NCI-H748 (cell line): Measurements from ENCODE around the gene GPSM1.
"Not testable (repeated sequence)": the region's sequence is repeated elsewhere in the genome, so short reads cannot be mapped to it uniquely, and the experiment has no call there.

Source experiments
- DNase-seq: peaks from one replicate; lab custom pipeline; 2025; ENCODE audit not compliant: unreplicated experiment; lab: John Stamatoyannopoulos, UW

GPSM1 gene

GRCh38 chr9:136392538-136393449 is 65.5 kb downstream of the GPSM1 start:
- DNase-seq = no peak

GRCh38 chr9:136393531-136393930 is 66.2 kb downstream of the GPSM1 start:
- no peak for DNase-seq

DNA sequence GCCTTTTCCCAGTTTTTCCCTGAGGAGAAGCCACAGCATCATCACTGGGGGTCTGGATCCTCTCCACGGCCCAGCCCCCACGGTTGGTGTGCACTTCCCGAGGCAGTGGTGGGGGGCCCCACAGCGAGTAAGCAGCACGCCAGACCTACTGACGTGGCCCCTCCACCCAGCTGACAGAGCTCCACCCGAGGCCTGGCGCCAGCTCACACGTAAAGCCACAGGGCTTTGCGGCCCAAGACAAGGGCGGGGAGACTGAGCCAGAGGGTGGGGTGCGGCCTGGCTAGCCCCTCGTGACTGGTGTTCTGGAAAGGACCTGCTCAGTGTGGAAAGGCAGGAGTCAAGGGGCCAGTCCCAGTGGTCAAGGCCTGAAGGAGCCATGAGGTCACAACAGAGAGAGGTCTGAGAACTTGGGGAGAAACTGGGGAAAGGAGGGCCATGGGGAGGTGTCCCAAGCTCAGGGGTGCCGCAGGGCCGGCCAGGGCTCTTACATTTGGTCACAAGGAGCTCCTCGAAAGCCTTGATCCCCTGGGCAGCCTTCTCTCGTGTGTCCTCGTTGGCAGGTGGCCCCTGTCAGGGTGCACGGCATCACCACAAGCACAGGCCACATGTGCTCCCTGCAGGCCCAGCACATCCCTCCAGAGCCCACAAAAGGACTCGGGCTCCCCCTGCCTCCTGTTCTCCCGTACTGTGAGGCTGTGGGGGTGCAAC is 67.1 kb downstream of the GPSM1 start:
- DNase-seq = no peak

- no peak for DNase-seq
Observed at GRCh38 chr9:136395020-136395340, 67.6 kb downstream of the GPSM1 start.

DNA sequence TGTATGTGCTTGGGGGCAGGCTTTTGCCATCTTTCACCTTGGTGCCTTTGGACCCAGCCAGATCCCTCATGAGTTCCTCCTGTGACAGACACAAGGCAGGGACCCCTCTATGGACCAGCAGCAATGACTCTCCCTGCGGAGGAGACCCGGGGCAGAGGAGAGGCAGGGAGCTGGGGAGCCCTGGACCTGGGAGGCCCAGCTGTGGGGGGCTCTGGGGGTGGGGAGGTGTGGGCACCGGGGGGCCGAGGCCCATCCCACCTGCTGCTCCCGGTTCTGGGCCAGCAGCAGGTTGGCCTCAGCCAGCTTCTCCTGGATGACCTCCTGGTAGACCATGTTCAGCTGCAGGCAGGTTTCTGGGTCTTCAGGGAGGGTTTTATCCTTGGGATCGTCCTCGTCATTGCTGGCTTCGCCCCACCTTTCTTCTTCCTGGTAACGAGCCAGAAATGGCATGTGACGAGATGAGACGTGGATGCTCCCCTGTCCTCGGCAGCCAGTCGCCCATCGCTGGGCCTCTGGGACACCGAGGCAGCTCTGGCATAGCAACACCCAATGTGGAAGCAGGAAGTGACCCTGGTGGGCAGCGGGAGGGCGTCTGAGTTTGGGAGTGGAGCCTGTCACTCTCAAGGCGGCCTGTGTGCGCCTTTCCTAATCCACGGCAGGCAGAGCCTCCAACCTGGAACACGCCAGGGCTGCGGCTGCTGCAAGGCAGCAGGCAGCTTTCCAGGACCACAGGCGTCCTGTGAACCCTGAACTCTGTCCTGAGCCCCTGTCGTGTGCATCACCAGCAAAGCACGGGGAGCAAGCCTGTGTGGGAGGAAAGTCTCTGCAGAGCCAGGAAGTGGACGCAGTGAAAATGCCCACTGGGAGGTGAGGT is 68.2 kb downstream of the GPSM1 start:
- no peak for DNase-seq

- no peak for DNase-seq
Observed at GRCh38 chr9:136396219-136396515, 68.8 kb downstream of the GPSM1 start.

GRCh38 chr9:136397643-136398042 is 70.3 kb downstream of the GPSM1 start:
- no peak for DNase-seq

- no peak for DNase-seq
Observed at GRCh38 chr9:136398286-136398685, 70.9 kb downstream of the GPSM1 start.

- DNase-seq = peak; percentile 31
Observed at GRCh38 chr9:136399176-136400037, 72.1 kb downstream of the GPSM1 start.

DNA sequence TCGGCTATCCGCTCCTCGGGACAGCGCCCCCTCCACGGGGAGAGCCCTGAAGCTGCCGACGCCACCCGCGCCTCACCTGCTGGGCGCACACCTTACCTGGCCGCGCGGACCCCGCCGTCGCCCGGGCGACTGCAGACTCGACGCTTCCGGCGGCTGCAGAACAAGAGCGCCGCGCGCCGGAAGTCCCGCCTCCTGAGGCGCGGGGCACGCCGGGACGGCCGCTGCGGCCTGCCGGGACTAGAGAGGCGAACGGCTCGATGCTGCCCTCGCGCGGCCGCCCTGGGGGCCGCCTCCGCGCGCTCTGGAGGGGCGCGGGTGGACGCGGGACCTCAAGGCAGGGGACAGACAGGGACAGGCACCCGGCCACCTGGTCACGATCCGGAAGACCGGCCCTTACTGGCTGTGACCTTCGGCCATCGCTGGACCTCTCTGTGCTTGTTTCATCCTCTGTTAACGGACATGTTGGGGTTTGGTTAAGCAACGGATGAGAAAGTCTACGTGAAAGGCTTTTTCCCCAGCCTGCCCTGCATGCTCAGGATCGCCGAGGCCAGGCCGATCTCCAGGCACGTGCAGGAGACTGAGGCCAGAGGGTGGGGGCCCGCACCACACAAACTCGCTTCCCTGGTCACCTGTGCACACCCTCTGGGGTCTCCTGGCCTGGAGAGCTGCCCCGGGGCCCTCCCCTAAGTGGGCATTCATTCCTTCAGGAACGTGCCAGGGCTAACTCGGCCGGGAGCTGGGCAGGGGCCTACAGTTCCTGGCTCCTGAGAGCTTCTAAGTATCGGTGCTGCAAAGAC is 72.9 kb downstream of the GPSM1 start, which contains the start of gene SNAPC4:
TSS of gene SNAPC4 (minus strand) at position 133 of the 797 bp plus-strand sequence. CDS start 1,742 bp downstream, outside the sequence.
- peak; percentile 94 for DNase-seq

- no peak for DNase-seq
Observed at GRCh38 chr9:136401173-136401922, 74.0 kb downstream of the GPSM1 start.

- DNase-seq = no peak
Observed at GRCh38 chr9:136402067-136402466, 74.7 kb downstream of the GPSM1 start.

DNA sequence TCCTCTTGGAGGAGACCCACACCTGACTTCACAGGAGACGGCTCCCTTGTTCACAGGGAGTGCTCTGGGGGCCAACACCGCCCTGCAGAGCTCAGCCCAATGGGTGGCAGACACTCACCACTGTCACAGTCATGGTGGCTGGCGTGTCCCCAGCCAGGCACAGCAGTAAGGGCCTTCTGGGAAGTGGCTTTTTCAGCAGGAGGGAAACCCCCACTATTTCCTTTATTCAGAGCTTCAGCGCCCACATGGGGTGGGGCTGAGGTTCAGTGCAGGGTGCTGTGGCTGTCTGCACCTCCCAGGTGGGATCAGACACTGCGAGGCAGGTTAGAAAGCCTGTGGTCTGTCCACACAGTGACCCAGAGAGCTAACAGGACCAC is 76.2 kb downstream of the GPSM1 start:
- DNase-seq = no peak

GRCh38 chr9:136403915-136404800 is 76.8 kb downstream of the GPSM1 start:
- no peak for DNase-seq

GRCh38 chr9:136404801-136405136 is 77.4 kb downstream of the GPSM1 start:
- no peak for DNase-seq

DNA sequence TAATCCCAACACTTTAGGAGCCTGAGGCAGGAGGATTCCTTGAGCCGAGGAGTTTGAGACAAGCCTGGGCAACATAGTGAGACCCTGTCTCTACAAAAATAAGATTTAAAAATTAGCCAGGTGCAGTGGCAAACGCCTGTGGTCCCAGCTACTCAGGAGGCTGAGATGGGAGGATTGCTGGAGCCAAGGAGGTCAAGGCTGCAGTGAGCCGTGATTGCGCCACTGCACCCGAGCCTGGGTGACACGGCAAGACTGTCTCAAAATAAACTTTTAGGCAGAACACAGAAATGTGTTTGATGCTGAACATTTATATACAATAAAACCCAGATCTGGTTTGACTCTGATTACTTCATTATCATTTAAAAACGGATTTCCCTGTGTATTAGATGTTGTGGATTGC is 78.1 kb downstream of the GPSM1 start:
- DNase-seq = no peak

- not testable (repeated sequence) for DNase-seq
Observed at GRCh38 chr9:136405904-136406303, 78.6 kb downstream of the GPSM1 start.

DNA sequence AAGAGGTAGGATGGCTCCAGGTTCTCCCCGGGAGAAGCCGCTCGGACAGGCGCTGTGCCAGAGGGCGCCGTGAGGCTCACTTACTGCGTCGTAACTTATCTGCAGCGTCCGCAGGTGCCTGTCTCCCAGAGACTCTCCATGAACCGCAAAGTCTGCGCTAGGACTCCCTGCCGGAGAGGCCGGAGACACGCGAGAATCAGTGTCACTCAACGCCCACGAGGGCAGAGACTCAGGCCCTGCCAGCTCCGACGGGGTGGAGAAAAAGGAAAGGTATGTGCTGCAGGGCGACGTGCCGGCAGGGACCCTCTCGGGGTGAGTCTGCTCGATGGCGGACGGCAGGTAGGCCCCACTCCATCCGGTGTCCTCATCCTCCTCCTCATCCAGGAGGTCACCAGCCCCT is 79.7 kb downstream of the GPSM1 start:
- DNase-seq = not testable (repeated sequence)
